ENCODE data around the gene KCNQ1OT1.

The KCNQ1OT1 gene

GRCh38 chr11:2561696-2562581 is 137.9 kb downstream of the KCNQ1OT1 start:
- no peak overlapping the region for H3K4me3 ChIP-seq (ENCODE audit: low read depth, low read length, poor library complexity, severe bottlenecking)
- H3K9me3 ChIP-seq (ENCODE audit: low read length) = no peaks in the 10 kb centered on the region
- H3K9me2 ChIP-seq (ENCODE audit: low read depth, low read length) = no peaks in the 10 kb centered on the region
- no peaks in the 10 kb centered on the region for H3K4me1 ChIP-seq (ENCODE audit: insufficient read depth, low read length, severe bottlenecking)
- H3K27ac ChIP-seq (ENCODE audit: low read depth, low read length, poor library complexity, severe bottlenecking) = no peak overlapping the region
- H3F3A ChIP-seq (ENCODE audit: insufficient read depth, low read length) = no peaks in the 10 kb centered on the region
- no peak overlapping the region for H3K4me2 ChIP-seq (ENCODE audit: low read length)
- H3K9ac ChIP-seq (ENCODE audit: low read length) = no peak overlapping the region
- H3K79me2 ChIP-seq (ENCODE audit: insufficient read depth, low read length) = no peaks in the 10 kb centered on the region
- H4K20me1 ChIP-seq (ENCODE audit: insufficient read depth, low read length) = no peaks in the 10 kb centered on the region
- no peaks in the 10 kb centered on the region for H3K36me3 ChIP-seq (ENCODE audit: insufficient read depth, low read length)
- no peaks in the 10 kb centered on the region; the same call in 1 of the 2 replicates for H3K27me3 ChIP-seq (ENCODE audit: insufficient read depth, low read length)
- no peak overlapping the region for H2AFZ ChIP-seq (ENCODE audit: low read length)
- TF ChIP-seq EZH2 (IDR thresholded peaks at IDR 0.05; ENCODE audit: borderline replicate concordance, low read length) (no peak), CTCF (IDR thresholded peaks at IDR 0.05; ENCODE audit: low read length) (no peak)

- H3K9me3 ChIP-seq (ENCODE audit: low read length) = no peaks in the 10 kb centered on the region
- H3K36me3 ChIP-seq (ENCODE audit: insufficient read depth, low read length) = no peaks in the 10 kb centered on the region
- TF ChIP-seq EZH2 (IDR thresholded peaks at IDR 0.05; ENCODE audit: borderline replicate concordance, low read length) (no peak), CTCF (IDR thresholded peaks at IDR 0.05; ENCODE audit: low read length) (no peak)
- H3F3A ChIP-seq (ENCODE audit: insufficient read depth, low read length) = no peaks in the 10 kb centered on the region
- no peak overlapping the region for H3K9ac ChIP-seq (ENCODE audit: low read length)
- no peak overlapping the region for H2AFZ ChIP-seq (ENCODE audit: low read length)
- H3K27me3 ChIP-seq (ENCODE audit: insufficient read depth, low read length) = no peaks in the 10 kb centered on the region; the same call in 1 of the 2 replicates
- no peaks in the 10 kb centered on the region for H4K20me1 ChIP-seq (ENCODE audit: insufficient read depth, low read length)
- no peak overlapping the region for H3K4me3 ChIP-seq (ENCODE audit: low read depth, low read length, poor library complexity, severe bottlenecking)
- H3K9me2 ChIP-seq (ENCODE audit: low read depth, low read length) = no peaks in the 10 kb centered on the region
- H3K4me2 ChIP-seq (ENCODE audit: low read length) = no peak overlapping the region
- no peaks in the 10 kb centered on the region for H3K4me1 ChIP-seq (ENCODE audit: insufficient read depth, low read length, severe bottlenecking)
- no peaks in the 10 kb centered on the region for H3K79me2 ChIP-seq (ENCODE audit: insufficient read depth, low read length)
- no peak overlapping the region for H3K27ac ChIP-seq (ENCODE audit: low read depth, low read length, poor library complexity, severe bottlenecking)
Measured at GRCh38 chr11:2559527-2560311, 140.1 kb downstream of the KCNQ1OT1 start.

GRCh38 chr11:2558861-2559526 is 140.8 kb downstream of the KCNQ1OT1 start:
- Histone ChIP-seq H4K20me1 (ENCODE audit: insufficient read depth, low read length) (no peaks in the 10 kb centered on the region), H3K36me3 (ENCODE audit: insufficient read depth, low read length) (no peaks in the 10 kb centered on the region), H3K4me2 (ENCODE audit: low read length) (no peak overlapping the region), H3K27ac (ENCODE audit: low read depth, low read length, poor library complexity, severe bottlenecking) (no peak overlapping the region), H3K9ac (ENCODE audit: low read length) (no peak overlapping the region), H3K27me3 (ENCODE audit: insufficient read depth, low read length) (peaks cover 4% of the 10 kb centered on the region; the same call in 1 of the 2 replicates), H3K79me2 (ENCODE audit: insufficient read depth, low read length) (no peaks in the 10 kb centered on the region), H3F3A (ENCODE audit: insufficient read depth, low read length) (no peaks in the 10 kb centered on the region), H3K9me3 (ENCODE audit: low read length) (no peaks in the 10 kb centered on the region), H2AFZ (ENCODE audit: low read length) (no peak overlapping the region), H3K4me1 (ENCODE audit: insufficient read depth, low read length, severe bottlenecking) (no peaks in the 10 kb centered on the region), H3K9me2 (ENCODE audit: low read depth, low read length) (no peaks in the 10 kb centered on the region), H3K4me3 (ENCODE audit: low read depth, low read length, poor library complexity, severe bottlenecking) (no peak overlapping the region)
- TF ChIP-seq EZH2 (IDR thresholded peaks at IDR 0.05; ENCODE audit: borderline replicate concordance, low read length) (no peak), CTCF (IDR thresholded peaks at IDR 0.05; ENCODE audit: low read length) (no peak)

Data from OCI-LY1 (cell line).